Heart left ventricle (tissue), 13 donors: ENCODE measurements around the gene DIAPH3.

ENCODE experiments used
- CTCF ChIP-seq, 12 donors: fragments of 200-600 bp; sonication (generic) in 4 of 12; IDR thresholded peaks; one replicate each; pipeline versions ENCODE4 v1.5.0 to v1.8.0; 2018 to 2022; ENCODE audit warnings: antibody characterized with exemption in 12 of 12, mild to moderate bottlenecking in 5 of 12
- POLR2A ChIP-seq, 2 donors: fragments of 450-650 bp; IDR thresholded peaks; one replicate each; pipeline ENCODE4 v1.6.1; 2017; ENCODE audit warnings: antibody characterized with exemption in 2 of 2, mild to moderate bottlenecking in 2 of 2, moderate library complexity in 2 of 2
- donor health status: ischemic (EF 13 %, LVEDD 7.1; RV severe dilation, severe dysfunction).
- donor health status: DM: no; HTN: yes; CAD: no.
- donor health status: DM: no; HTN: no; CAD: no.
- donor health status: ischemic (EF 25% LVEDD 6.9; RV normal size, moderate dysfunction).
- donor health status: ischemic (EF 25% LVEDD 5.7; RV mildly dilated, moderate dysfunction).
- donor health status: ischemic (EF 35%, LVEDD 5.7; RV mildly dilated, moderate dysfunction).
- donor health status: nonischemic (EF 11% LVEDD 7.7; RV severe dilation, severe dysfunction).
- donor health status: DM: yes; HTN: yes; CAD: no.
- donor health status: PGD.
- donor health status: ischemic (EF 29% LVEDD 5.4; RV normal size, mild dysfunction).
- donor health status: nonischemic (EF 23%, LVEDD 6.1; RV moderate dilation, normal function).

GRCh38 chr13:59883885-59884284 is 279.8 kb downstream of the DIAPH3 start:
- TF ChIP-seq POLR2A (IDR thresholded peaks at IDR 0.05) (no peak), CTCF (IDR thresholded peaks at IDR 0.05) (no peak)
